Measurements from ENCODE around the gene RNF220. TPM values are rescaled to one million over a fixed set of nuclear protein-coding genes. Genes with fewer than 3 reads are reported as not detected.

RNF220 gene
- polyA plus RNA-seq, 1 of the 3 experiments (the other 2 are of a cell fraction): 83.7 TPM

GRCh38 chr1:44388551-44388950, 16.5 kb upstream of the RNF220 start:
- WGBS (ENCODE audit: low lambda C conversion rate): 9% methylated on average over 2 of the region's 2 CpGs
- no peak overlapping the region for H2AFZ ChIP-seq (ENCODE audit: low read depth)
- peaks cover 13% of the 10 kb centered on the region for H3F3A ChIP-seq (replicated peaks; ENCODE audit: insufficient read depth)
- H3K36me3 ChIP-seq (replicated peaks in 1 of 2; ENCODE audit: control insufficient read depth in 1 of 2, insufficient read depth in 2 of 2, low read length in 1 of 2): no peaks in the 10 kb centered on the region
- no peaks in the 10 kb centered on the region for H3K9me3 ChIP-seq
- no peak for DNase-seq
- ChIA-PET CTCF (interaction anchor here (1.2 kb wide), 1 partner anchor 25 kb away, joined by 3 read pairs; no protein-coding TSS in a partner anchor), POLR2A (no interaction called here)
- H3K27me3 ChIP-seq (ENCODE audit: insufficient read depth): peaks cover 38% of the 10 kb centered on the region
- H4K20me1 ChIP-seq (ENCODE audit: insufficient read depth): no peaks in the 10 kb centered on the region
- no peak overlapping the region for H3K27ac ChIP-seq (ENCODE audit: low read depth in 2 of 2, low read length in 1 of 2)
- H3K9me2 ChIP-seq: no peaks in the 10 kb centered on the region
- peaks cover 0 to 5% of the 10 kb centered on the region in 2 experiments; a peak in 1 of 4 replicates for H3K4me1 ChIP-seq (ENCODE audit: control insufficient read depth in 1 of 2, insufficient read depth in 2 of 2, low read depth in 1 of 2, low read length in 1 of 2)
- H3K79me2 ChIP-seq (ENCODE audit: insufficient read depth): no peaks in the 10 kb centered on the region
- no peak overlapping the region for H3K4me3 ChIP-seq (ENCODE audit: low read depth in 2 of 2, low read length in 1 of 2)
- H3K4me2 ChIP-seq: no peak overlapping the region
- no peak overlapping the region for H3K9ac ChIP-seq
- TF ChIP-seq ZBTB33 (IDR thresholded peaks at IDR 0.05; ENCODE audit: borderline replicate concordance, low read depth) (no peak), FOXJ3 (CRISPR knock-in tag; IDR thresholded peaks at IDR 0.05) (no peak), EP300 (IDR thresholded peaks at IDR 0.05; ENCODE audit: borderline replicate concordance in 1 of 2, low read depth in 1 of 2, low read length in 1 of 2) (no peak), SMC3 (IDR thresholded peaks at IDR 0.05; ENCODE audit: low read depth, low read length) (no peak), TAF1 (IDR thresholded peaks at IDR 0.05; ENCODE audit: borderline replicate concordance, low read depth, low read length) (no peak), FOXM1 (IDR thresholded peaks at IDR 0.05; ENCODE audit: low read depth) (no peak), POLR2AphosphoS5 (IDR thresholded peaks at IDR 0.05; ENCODE audit: low read depth, low read length) (no peak), MAX (IDR thresholded peaks at IDR 0.05; ENCODE audit: low read depth) (no peak)

GRCh38 chr1:44389437-44389836, 15.6 kb upstream of the RNF220 start:
- Histone ChIP-seq H3K9me2 (no peaks in the 10 kb centered on the region), H2AFZ (ENCODE audit: low read depth) (no peak overlapping the region), H3K27ac (ENCODE audit: low read depth in 2 of 2, low read length in 1 of 2) (no peak overlapping the region), H3K36me3 (replicated peaks in 1 of 2; ENCODE audit: control insufficient read depth in 1 of 2, insufficient read depth in 2 of 2, low read length in 1 of 2) (no peaks in the 10 kb centered on the region), H3K27me3 (ENCODE audit: insufficient read depth) (peaks cover 40% of the 10 kb centered on the region), H3F3A (replicated peaks; ENCODE audit: insufficient read depth) (peaks cover 13% of the 10 kb centered on the region), H4K20me1 (ENCODE audit: insufficient read depth) (no peaks in the 10 kb centered on the region), H3K9me3 (no peaks in the 10 kb centered on the region), H3K4me3 (ENCODE audit: low read depth in 2 of 2, low read length in 1 of 2) (no peak overlapping the region), H3K4me1 (ENCODE audit: control insufficient read depth in 1 of 2, insufficient read depth in 2 of 2, low read depth in 1 of 2, low read length in 1 of 2) (peaks cover 0 to 5% of the 10 kb centered on the region in 2 experiments; a peak in 1 of 4 replicates), H3K79me2 (ENCODE audit: insufficient read depth) (no peaks in the 10 kb centered on the region), H3K9ac (no peak overlapping the region), H3K4me2 (no peak overlapping the region)
- CTCF ChIA-PET: no interaction called here
- 15% methylated on average over 1 of the region's 1 CpG for WGBS (ENCODE audit: low lambda C conversion rate)
- TF ChIP-seq MXI1 (IDR thresholded peaks at IDR 0.05; ENCODE audit: low read depth, low read length): no peak
- TF ChIP-seq GATA2 (CRISPR knock-in tag; IDR thresholded peaks at IDR 0.05): no peak
- TF ChIP-seq ZBTB33 (IDR thresholded peaks at IDR 0.05; ENCODE audit: borderline replicate concordance, low read depth): no peak
- no peak for TF ChIP-seq FOSL2 (IDR thresholded peaks at IDR 0.05; ENCODE audit: borderline replicate concordance, low read depth)
- TF ChIP-seq SMC3 (IDR thresholded peaks at IDR 0.05; ENCODE audit: low read depth, low read length): no peak
- no peak for DNase-seq
- POLR2A ChIA-PET: no interaction called here

All from SK-N-SH (cell line).